ENCODE data around the gene TTC6.

DNA sequence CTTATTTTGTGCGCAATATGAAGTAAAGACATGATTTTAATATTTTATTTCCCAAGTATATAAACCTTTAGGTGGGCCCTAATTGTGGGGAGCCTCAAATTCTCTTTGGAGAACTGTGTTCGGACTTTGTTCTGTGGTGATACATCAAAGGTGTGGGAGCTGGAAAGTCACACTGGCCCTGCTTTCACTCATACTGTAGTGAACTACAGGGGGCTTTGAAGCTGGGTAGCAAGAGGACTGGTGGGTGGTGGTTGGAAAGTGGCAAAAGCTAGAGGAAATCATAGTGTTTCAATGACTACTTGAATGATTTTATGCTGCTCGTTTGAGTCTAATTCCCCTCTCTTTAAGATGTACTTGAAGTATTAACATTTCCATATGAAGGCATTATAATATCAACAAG is 13.2 kb downstream of the TTC6 start:
- TF ChIP-seq CTCF (IDR thresholded peaks at IDR 0.05; ENCODE audit: insufficient read depth, low read length) (no peak), POLR2AphosphoS5 (IDR thresholded peaks at IDR 0.05; ENCODE audit: low read depth) (no peak), GABPA (IDR thresholded peaks at IDR 0.05; ENCODE audit: low read depth) (no peak)
- TF ChIP-seq, protein P1, sequence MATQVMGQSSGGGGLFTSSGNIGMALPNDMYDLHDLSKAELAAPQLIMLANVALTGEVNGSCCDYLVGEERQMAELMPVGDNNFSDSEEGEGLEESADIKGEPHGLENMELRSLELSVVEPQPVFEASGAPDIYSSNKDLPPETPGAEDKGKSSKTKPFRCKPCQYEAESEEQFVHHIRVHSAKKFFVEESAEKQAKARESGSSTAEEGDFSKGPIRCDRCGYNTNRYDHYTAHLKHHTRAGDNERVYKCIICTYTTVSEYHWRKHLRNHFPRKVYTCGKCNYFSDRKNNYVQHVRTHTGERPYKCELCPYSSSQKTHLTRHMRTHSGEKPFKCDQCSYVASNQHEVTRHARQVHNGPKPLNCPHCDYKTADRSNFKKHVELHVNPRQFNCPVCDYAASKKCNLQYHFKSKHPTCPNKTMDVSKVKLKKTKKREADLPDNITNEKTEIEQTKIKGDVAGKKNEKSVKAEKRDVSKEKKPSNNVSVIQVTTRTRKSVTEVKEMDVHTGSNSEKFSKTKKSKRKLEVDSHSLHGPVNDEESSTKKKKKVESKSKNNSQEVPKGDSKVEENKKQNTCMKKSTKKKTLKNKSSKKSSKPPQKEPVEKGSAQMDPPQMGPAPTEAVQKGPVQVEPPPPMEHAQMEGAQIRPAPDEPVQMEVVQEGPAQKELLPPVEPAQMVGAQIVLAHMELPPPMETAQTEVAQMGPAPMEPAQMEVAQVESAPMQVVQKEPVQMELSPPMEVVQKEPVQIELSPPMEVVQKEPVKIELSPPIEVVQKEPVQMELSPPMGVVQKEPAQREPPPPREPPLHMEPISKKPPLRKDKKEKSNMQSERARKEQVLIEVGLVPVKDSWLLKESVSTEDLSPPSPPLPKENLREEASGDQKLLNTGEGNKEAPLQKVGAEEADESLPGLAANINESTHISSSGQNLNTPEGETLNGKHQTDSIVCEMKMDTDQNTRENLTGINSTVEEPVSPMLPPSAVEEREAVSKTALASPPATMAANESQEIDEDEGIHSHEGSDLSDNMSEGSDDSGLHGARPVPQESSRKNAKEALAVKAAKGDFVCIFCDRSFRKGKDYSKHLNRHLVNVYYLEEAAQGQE (IDR thresholded peaks at IDR 0.05; ENCODE audit: insufficient replicate concordance, low read depth) = no peak
